ENCODE results near the gene ELP2.
"Not testable (repeated sequence)": the region's sequence is repeated elsewhere in the genome, so short reads cannot be mapped to it uniquely, and the experiment has no call there.

Gene ELP2

DNA sequence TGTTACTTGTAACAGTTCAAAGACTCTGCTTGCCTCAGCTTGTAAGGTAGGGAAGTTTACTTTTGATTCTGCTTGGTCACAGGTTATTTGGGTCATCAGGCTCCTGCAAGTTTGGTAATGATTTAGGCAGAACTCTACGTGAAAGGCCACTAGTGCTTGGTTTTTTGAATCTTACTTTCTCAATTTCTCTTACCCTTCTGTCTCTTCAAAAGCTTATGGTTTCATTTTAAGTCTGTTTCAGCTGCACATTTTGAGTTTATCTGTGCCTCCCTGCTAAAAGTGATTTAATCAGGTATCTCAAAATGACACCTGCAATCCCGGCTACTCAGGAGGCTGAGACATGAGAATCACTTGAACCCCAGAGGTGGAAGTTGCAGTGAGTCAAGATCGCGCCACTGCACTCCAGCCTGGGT, 31.3 kb downstream of the ELP2 start:
- H3K36me3 ChIP-seq: peaks cover 76% of the 10 kb centered on the region
- no peaks in the 10 kb centered on the region for H3K4me1 ChIP-seq (ENCODE audit: control insufficient read depth in 1 of 2, insufficient read depth in 1 of 2, low read depth in 1 of 2, low read length in 1 of 2)
- H3K27me3 ChIP-seq: no peaks in the 10 kb centered on the region
- no peak overlapping the region for H3K4me3 ChIP-seq (ENCODE audit: low read depth in 1 of 2, low read length in 1 of 2)
- no peaks in the 10 kb centered on the region for H3K9me3 ChIP-seq
- TF ChIP-seq, protein P1, sequence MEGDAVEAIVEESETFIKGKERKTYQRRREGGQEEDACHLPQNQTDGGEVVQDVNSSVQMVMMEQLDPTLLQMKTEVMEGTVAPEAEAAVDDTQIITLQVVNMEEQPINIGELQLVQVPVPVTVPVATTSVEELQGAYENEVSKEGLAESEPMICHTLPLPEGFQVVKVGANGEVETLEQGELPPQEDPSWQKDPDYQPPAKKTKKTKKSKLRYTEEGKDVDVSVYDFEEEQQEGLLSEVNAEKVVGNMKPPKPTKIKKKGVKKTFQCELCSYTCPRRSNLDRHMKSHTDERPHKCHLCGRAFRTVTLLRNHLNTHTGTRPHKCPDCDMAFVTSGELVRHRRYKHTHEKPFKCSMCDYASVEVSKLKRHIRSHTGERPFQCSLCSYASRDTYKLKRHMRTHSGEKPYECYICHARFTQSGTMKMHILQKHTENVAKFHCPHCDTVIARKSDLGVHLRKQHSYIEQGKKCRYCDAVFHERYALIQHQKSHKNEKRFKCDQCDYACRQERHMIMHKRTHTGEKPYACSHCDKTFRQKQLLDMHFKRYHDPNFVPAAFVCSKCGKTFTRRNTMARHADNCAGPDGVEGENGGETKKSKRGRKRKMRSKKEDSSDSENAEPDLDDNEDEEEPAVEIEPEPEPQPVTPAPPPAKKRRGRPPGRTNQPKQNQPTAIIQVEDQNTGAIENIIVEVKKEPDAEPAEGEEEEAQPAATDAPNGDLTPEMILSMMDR (IDR thresholded peaks at IDR 0.05): no peak
- H3K27ac ChIP-seq: no peak overlapping the region

- Histone ChIP-seq H3K27me3 (no peaks in the 10 kb centered on the region), H3K9me3 (no peaks in the 10 kb centered on the region), H3K4me1 (ENCODE audit: control insufficient read depth in 1 of 2, insufficient read depth in 1 of 2, low read depth in 1 of 2, low read length in 1 of 2) (no peaks in the 10 kb centered on the region), H3K36me3 (peaks cover 61% of the 10 kb centered on the region), H3K4me3 (ENCODE audit: low read depth in 1 of 2, low read length in 1 of 2) (no peak overlapping the region), H3K27ac (no peak overlapping the region)
- TF ChIP-seq, protein P1 (IDR thresholded peaks at IDR 0.05): no peak
Observed at GRCh38 chr18:36162981-36163380, 33.3 kb downstream of the ELP2 start.

DNA sequence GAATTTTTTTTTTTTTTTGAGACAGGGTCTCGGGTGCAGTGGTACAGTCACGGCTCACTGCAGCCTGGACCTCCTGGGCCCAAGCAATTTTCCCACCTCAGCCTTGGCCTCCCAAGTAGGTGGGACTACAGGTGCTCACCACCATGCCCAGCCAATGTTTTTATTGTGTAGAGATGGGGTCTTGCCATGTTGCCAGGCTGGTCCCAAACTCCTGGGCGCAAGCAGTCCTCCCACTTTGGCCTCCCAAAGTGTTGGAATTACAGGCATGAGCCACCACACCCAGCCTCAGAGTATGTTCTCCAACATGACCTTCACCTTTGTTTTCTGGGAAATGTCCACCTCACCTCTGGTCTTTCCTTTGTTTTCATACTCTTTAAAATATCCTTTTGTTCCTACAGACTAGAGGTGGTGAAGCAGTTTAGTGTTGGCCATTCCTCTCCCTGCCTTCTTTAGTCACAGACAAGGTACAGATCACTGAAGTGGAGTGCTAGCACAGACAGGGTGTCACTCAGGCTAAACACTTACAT, 38.1 kb downstream of the ELP2 start:
- no peak overlapping the region for H3K4me3 ChIP-seq (ENCODE audit: low read depth in 1 of 2, low read length in 1 of 2)
- H3K36me3 ChIP-seq: peaks cover 51% of the 10 kb centered on the region
- no peaks in the 10 kb centered on the region for H3K27me3 ChIP-seq
- no peaks in the 10 kb centered on the region for H3K4me1 ChIP-seq (ENCODE audit: control insufficient read depth in 1 of 2, insufficient read depth in 1 of 2, low read depth in 1 of 2, low read length in 1 of 2)
- no peak overlapping the region for H3K27ac ChIP-seq
- no peaks in the 10 kb centered on the region for H3K9me3 ChIP-seq
- TF ChIP-seq, protein P1 (IDR thresholded peaks at IDR 0.05): no peak

- not testable (repeated sequence) for H3K9me3 ChIP-seq; H3K4me1 ChIP-seq (ENCODE audit: control insufficient read depth in 1 of 2, insufficient read depth in 1 of 2, low read depth in 1 of 2, low read length in 1 of 2); H3K27ac ChIP-seq; H3K4me3 ChIP-seq (ENCODE audit: low read depth in 1 of 2, low read length in 1 of 2); H3K27me3 ChIP-seq
- H3K36me3 ChIP-seq: peaks cover 55% of the 10 kb centered on the region
Observed at GRCh38 chr18:36168296-36168695, 38.6 kb downstream of the ELP2 start.

DNA sequence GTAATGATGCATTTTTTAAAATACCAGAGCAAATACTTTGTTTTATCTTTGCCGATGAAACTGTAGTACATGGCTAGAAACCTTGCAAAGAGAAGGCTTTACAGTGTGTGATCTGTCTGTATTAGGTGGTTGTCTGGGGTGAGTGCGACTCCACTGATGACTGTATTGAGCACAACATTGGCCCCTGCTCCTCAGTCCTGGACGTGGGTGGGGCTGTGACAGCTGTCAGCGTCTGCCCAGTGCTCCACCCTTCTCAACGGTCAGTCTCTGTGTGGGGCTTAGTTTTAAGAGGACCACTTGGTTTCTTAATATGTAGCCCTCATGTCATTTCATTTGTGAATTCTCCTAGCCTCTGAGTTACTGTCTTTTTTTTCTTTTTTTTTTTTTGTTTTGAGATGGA, 40.2 kb downstream of the ELP2 start:
- H3K27me3 ChIP-seq: no peaks in the 10 kb centered on the region
- no peaks in the 10 kb centered on the region for H3K9me3 ChIP-seq
- peaks cover 62% of the 10 kb centered on the region for H3K36me3 ChIP-seq
- H3K4me1 ChIP-seq (ENCODE audit: control insufficient read depth in 1 of 2, insufficient read depth in 1 of 2, low read depth in 1 of 2, low read length in 1 of 2): no peaks in the 10 kb centered on the region
- TF ChIP-seq, protein P1 (IDR thresholded peaks at IDR 0.05): no peak
- no peak overlapping the region for H3K27ac ChIP-seq
- H3K4me3 ChIP-seq (ENCODE audit: low read depth in 1 of 2, low read length in 1 of 2): no peak overlapping the region

GRCh38 chr18:36175481-36175880, 45.8 kb downstream of the ELP2 start:
- no peak overlapping the region for H3K27ac ChIP-seq
- H3K9me3 ChIP-seq: no peaks in the 10 kb centered on the region
- TF ChIP-seq, protein P1 (IDR thresholded peaks at IDR 0.05): no peak
- H3K4me1 ChIP-seq (ENCODE audit: control insufficient read depth in 1 of 2, insufficient read depth in 1 of 2, low read depth in 1 of 2, low read length in 1 of 2): no peaks in the 10 kb centered on the region
- H3K36me3 ChIP-seq: peaks cover 56% of the 10 kb centered on the region
- H3K4me3 ChIP-seq (ENCODE audit: low read depth in 1 of 2, low read length in 1 of 2): no peak overlapping the region
- H3K27me3 ChIP-seq: no peaks in the 10 kb centered on the region

Measured in neutrophil (primary cell).